Activated gamma-delta T cell treated with Interleukin-2 at 50 U/mL for 16 hours (primary cell): ENCODE data around the gene SETD2.

ENCODE experiments used
- DNase-seq: peaks from one replicate; pipeline ENCODE4 v3.0.0-alpha.2; 2020

The SETD2 gene

DNA sequence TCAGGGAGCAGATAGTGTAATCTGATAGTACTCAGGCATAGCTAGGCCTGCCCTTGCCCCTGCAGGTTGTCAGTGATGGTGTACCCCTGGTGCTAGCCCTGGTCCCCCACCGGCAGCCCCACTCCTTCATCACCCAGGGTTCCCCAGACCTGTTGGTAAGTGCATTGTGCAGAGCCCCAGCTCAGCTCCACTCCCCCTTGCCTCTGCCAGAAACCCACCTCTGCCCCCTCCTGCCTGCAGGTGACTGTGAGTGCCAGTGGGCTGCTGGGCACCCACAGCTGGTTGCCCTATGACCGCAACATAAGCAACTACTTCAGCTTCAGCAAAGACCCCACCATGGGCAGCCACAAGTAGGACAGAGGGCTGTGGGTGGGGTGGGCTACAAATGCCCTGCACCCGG lies 156.9 kb downstream of the SETD2 start:
- DNase-seq = no peak

DNA sequence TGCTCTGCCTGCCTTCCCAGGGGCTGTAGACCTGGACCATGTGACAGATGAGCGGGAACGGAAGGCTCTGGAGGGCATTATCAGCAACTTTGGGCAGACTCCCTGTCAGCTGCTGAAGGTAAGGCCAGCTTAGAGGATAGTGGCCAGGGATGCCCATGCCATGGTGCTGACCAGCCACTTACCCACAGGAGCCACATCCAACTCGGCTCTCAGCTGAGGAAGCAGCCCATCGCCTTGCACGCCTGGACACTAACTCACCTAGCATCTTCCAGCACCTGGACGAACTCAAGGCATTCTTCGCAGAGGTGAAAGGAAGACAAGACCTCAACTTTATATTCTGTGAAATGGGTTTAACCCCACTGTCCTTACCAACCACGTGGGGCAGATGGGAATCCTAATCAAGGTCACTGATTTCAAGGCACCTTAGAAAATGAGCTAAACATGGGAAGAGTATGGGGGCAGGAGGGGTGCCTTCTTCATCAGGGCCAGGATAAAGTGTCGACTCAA lies 157.7 kb downstream of the SETD2 start:
- no peak for DNase-seq

GRCh38 chr3:47005212-47006144 lies 158.4 kb downstream of the SETD2 start:
- peak; percentile 2 for DNase-seq

- DNase-seq = peak; percentile 3
These were observed 159.3 kb downstream of the SETD2 start for GRCh38 chr3:47004369-47005211.

DNA sequence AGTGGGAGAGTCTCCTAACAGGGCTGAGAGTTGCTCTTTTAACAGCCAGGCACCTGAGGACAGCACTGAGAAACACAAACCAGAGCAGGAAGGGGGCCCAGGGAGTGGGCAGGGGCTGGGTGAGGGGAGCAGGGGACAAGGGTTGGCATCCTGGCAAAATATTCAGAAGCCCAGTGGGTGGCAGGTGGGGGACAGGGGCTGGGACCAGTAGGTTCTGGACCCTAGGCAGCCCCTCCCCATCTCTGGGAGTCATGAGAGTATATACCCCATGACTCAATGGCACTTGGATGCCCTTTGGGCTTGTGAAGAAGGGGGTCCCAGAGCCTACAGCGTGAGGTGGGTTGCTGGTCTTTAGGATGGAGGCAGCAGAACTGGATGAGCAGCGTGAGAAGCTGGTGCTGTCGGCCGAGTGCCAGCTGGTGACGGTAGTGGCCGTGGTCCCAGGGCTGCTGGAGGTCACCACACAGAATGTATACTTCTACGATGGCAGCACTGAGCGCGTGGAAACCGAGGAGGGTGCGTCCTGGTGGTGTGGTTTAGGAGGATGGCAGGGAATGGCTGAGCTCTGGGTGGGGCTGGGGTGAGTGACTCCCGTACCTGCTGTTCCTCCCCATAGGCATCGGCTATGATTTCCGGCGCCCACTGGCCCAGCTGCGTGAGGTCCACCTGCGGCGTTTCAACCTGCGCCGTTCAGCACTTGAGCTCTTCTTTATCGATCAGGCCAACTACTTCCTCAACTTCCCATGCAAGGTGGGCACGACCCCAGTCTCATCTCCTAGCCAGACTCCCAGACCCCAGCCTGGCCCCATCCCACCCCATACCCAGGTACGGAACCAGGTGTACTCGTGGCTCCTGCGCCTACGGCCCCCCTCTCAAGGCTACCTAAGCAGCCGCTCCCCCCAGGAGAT lies 160.2 kb downstream of the SETD2 start:
- DNase-seq = no peak

GRCh38 chr3:47003056-47003410 lies 160.9 kb downstream of the SETD2 start:
- DNase-seq = no peak

- DNase-seq = no peak
These were observed 161.5 kb downstream of the SETD2 start for GRCh38 chr3:47002171-47003055.

- DNase-seq = no peak
These were observed 162.2 kb downstream of the SETD2 start for GRCh38 chr3:47001731-47002170.

DNA sequence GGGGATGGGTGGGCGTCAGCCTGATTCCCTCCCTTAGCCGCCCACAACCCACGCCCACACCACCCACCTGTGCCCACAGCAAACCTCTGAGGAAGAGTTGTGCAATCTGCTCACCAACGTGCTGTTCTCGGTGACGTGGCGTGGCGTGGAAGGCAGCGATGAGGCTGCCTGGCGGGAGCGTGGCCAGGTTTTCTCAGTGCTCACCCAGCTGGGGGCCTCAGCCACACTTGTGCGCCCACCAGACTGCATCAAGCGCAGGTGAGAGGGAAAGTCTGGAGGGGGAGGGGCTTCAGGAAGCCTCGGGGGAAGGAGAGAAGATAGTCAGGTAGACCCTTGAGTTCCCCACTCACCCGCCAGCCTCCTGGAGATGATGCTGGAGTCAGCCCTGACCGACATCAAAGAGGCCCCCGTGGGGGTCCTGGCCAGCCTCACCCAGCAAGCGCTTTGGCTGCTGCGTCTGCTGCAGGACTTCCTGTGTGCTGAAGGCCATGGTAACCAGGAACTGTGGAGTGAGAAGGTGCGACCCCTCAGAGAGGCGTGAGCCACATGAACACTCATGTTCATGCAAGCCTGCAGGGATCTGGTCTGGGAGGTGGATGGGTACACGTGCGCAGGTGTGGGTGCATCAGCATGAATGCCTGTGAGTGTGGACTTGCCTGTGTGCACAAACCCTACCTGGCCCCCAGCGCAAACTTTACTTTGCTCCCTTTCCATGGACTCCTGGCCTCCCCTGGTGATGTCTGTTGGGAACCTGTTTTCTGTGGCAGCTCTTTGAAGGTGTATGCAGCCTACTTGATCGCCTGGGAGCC lies 162.8 kb downstream of the SETD2 start:
- no peak for DNase-seq

- DNase-seq = no peak
These were observed 163.6 kb downstream of the SETD2 start for GRCh38 chr3:47000198-47000815.

- no peak for DNase-seq
These were observed 164.3 kb downstream of the SETD2 start for GRCh38 chr3:46999516-47000197.

DNA sequence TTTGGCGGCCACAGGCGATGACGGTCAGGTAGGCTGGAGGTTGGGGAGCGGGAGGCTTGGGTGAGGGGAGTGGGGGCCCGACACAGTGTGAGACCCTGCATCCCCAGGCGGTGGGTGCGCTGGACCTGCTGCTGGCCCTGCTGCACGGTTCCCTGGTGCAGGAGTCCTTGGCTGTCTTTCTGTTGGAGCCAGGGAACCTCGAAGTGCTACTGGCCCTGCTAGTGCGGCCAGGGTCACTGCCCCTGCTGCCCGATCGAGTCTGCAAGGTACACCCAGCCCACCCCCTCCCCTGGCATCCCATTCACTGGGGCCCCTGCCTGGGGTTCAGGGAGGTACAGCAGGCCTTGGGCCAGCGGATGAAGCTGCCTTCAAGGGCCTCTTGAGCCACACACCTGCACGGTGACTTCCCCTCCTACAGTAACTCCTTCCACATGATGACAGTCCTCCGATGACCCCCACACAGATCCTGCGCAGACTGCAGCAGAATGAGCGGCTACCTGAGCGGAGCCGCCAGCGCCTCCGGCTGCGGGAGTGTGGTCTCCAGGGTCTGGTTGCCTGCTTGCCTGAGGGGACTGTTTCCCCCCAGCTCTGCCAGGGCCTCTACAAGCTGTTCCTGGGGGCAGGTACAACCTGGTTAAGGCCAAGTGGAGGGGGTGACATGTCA lies 164.9 kb downstream of the SETD2 start:
- no peak for DNase-seq

- DNase-seq = peak; percentile 71
These were observed 165.6 kb downstream of the SETD2 start for GRCh38 chr3:46998121-46998851.

- no peak for DNase-seq
These were observed 166.3 kb downstream of the SETD2 start for GRCh38 chr3:46997453-46998091.

- DNase-seq = no peak
These were observed 167.0 kb downstream of the SETD2 start for GRCh38 chr3:46996689-46997452.

GRCh38 chr3:46995901-46996562 lies 167.9 kb downstream of the SETD2 start:
- no peak for DNase-seq
